Measurements from ENCODE around the gene ITPKB.
A peak's percentile ranks its signal among the peaks of the same experiment; 100 is the strongest.

The ITPKB gene

GRCh38 chr1:226704169-226704937 lies 34.7 kb downstream of the ITPKB start:
- DNase-seq (ENCODE audit: low read depth in 2 of 2): no peak

GRCh38 chr1:226702957-226703831 lies 35.9 kb downstream of the ITPKB start:
- peak; percentile 78 to 83 for DNase-seq (ENCODE audit: low read depth in 2 of 2)

GRCh38 chr1:226702318-226702956 lies 36.6 kb downstream of the ITPKB start:
- no peak for DNase-seq (ENCODE audit: low read depth in 2 of 2)

GRCh38 chr1:226700861-226701260 lies 38.2 kb downstream of the ITPKB start:
- DNase-seq (ENCODE audit: low read depth in 2 of 2): no peak

GRCh38 chr1:226699166-226699565 lies 39.9 kb downstream of the ITPKB start:
- DNase-seq (ENCODE audit: low read depth in 2 of 2): no peak

GRCh38 chr1:226698659-226699058 lies 40.4 kb downstream of the ITPKB start:
- DNase-seq (ENCODE audit: low read depth in 2 of 2): no peak

- DNase-seq (ENCODE audit: low read depth in 2 of 2): no peak
Observed at GRCh38 chr1:226697929-226698544, 41.0 kb downstream of the ITPKB start.

DNA sequence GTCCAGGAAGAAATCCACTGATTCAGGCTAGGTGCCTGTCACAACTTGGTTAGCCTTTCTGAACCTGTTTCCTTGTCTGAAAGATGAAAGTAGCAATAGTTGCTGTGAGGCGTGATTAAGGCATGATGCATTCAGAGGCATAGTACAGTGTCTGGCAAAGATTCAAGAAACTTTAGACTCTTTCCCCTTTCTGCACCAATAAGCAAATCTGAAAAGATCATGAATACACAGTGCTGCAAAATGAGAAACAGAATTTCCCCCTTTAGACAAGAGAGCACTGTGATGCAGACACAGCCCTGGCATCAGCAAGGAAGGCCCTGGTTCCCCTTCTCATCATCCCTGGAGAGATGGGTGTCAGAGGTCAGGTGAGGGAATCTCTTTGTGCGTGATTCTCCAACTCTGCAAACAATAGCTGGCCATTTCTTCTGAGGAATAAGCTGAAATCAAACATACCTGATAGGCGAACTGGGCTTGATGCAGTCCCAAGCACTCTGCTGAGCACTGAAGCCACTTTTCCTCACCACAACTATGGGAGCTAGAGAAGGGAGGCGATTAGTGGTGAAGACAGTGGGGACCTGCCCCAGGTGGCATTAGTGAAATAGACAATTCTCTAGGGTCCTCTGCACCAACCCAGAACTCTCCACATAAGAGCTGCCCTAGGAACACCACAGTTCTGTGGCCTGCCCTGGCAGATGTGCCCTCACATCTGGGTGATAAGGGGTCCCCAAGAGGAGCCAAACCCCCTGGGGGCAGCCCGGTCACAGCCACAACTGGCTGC lies 41.7 kb downstream of the ITPKB start:
- no peak for DNase-seq (ENCODE audit: low read depth in 2 of 2)

DNA sequence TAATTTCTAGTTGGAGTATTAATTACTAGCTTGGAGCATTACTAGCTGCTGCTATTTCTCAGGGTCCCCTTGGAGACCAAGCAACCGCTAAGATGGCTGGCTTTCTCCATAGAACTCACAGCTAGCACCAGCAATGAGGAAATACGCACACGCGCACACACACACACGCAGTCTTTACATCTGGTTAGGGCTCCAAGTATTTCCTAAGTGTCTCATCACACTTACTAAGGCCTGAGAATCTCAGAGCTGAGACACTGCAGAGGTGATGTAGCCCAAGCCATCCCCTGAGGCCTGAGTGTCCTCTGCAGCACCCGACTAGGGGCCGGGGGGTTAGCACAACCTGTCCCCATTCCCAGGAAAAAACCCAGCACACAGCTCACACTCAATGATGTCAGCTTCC lies 42.5 kb downstream of the ITPKB start:
- no peak for DNase-seq (ENCODE audit: low read depth in 2 of 2)

DNA sequence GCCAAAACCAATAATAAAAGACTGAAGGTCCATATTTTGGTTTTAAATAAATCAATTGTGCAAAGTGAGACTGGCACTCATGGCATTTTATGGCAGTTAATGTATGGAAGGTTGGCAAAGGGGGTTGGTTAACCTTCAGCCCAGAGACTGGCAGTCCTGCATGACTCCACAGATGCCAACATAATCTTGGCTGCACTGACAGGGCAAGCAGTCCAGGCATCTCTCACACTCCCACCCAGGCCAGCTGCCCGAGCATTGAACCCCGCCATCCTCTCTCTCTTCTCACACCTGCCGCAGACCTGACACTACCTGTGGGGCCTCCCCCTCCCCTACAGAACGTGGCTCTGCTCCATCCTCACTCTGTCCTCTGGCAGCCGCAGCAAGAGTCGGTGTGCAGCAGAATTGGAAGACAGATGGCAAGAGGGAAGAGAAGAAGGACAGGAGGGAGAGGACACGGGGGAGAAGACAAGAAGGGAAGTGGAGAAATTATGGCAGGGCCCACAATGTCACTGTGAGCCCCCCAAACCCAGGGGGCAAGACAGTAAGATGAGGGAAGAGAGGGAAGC lies 43.7 kb downstream of the ITPKB start:
- no peak for DNase-seq (ENCODE audit: low read depth in 2 of 2)

DNA sequence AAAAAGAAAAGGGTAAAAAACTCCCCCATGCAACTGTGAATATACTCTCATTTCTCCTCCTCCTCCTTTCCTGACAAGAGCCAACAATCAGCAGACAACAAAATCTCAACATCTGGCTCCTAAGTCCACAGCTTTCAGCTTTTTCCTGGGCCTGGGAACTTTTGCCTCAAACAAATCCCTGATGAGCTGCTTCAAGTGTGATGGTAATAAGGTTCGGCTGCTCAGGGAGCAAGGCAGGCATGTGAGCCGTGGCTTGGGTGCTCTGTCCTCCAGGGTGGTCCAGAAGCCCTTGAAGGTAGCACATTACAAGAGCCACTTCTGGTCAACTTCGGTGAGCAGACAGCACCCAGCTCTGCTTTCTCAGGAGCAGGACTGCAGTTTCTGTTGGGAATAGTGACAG lies 46.3 kb downstream of the ITPKB start:
- no peak for DNase-seq (ENCODE audit: low read depth in 2 of 2)

GRCh38 chr1:226692051-226692792 lies 46.9 kb downstream of the ITPKB start:
- no peak for DNase-seq (ENCODE audit: low read depth in 2 of 2)

- DNase-seq (ENCODE audit: low read depth in 2 of 2): peak in 1 of 2 donors; percentile 57
Observed at GRCh38 chr1:226691247-226691646, 47.8 kb downstream of the ITPKB start.

- no peak for DNase-seq (ENCODE audit: low read depth in 2 of 2)
Observed at GRCh38 chr1:226690460-226690982, 48.6 kb downstream of the ITPKB start.

DNA sequence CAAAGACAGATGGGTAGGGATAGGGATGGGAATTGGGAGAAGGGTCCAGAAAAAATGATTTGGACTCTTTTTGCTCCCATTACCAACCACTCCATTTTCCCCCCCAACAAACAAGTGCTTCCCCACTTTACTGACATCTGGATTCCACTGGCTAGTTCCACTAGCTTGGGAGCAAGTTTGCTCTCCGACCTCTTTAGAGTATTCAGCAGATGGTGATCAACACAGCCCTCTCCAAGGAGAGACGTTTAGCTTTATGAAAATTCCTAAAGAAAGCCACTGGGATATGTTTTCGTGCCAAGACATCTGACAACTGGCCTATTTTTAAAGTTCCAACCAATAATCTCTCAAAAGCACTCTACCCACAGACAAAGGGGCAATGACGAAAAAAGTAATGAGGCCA lies 50.3 kb downstream of the ITPKB start:
- no peak for DNase-seq (ENCODE audit: low read depth in 2 of 2)

GRCh38 chr1:226688056-226688748 lies 50.9 kb downstream of the ITPKB start:
- no peak for DNase-seq (ENCODE audit: low read depth in 2 of 2)

DNA sequence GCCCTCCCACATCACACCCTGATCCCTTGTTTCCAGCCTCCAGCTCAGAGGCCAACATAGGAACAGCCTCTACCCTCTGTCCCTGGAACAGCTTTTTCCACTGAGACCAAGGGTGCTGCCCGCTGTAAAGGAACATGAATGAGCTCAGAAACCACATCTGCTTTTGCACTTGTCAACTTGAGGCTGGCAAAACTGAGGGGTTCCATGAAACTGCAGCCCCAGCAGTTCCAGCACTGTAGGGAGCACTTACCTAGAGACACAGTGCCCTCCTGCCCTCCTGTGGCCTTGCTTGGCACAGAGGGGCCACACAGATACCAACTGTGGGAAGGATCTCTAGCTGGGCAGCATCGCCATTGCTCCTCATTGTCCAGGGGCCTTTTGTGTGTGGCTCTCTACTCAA lies 51.7 kb downstream of the ITPKB start:
- DNase-seq (ENCODE audit: low read depth in 2 of 2): no peak

DNA sequence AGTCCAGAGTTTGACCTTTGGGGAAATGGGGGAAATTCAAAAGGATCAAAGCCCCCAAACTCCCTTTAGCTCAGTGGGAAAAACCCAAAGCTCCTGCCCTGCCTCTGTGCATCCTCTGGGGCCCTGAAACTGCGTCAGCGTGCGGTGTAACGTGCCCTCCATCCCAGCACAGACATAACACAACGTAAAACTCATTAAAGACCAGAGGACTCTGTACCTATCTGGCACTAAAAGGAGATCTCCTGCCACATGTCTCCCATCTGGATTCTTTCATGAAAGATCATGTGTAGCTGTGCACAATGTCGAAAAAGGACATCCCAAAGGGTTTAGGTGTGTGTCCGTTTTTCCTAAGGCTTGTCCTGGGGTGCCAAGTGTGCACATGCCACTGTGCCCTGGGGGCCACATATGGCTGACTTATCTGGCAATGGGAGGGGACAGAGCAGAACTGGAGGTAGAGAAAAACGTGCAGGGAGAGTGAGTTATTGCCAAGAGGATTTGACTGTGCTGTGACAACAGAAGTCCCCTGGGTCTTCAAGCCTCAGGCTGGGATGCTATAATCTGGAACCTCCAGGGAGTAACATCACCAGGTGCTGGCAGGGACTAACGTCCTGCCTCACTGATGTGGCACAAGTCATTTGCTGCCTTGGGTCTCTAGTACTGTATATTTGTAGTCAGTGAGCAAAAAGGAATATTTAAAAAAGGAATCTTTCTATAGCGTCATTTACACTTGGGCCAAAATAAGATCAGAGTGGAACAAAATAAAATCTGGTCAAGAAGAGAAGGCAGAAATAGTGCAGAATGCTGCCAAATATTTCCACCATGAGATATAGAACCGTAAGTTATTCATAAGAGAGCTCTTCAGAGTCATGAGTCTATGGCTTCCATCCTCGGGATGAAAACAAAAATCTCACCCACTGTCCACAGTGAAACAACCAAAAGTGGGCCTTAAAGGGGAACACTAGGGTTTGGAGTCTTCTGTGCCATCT lies 52.3 kb downstream of the ITPKB start:
- DNase-seq (ENCODE audit: low read depth in 2 of 2): no peak
